ENCODE measurements around the gene DNPEP. TPM values are rescaled to one million over a fixed set of nuclear protein-coding genes. Genes with fewer than 3 reads are reported as not detected.

Gene DNPEP
- total and polyA plus RNA-seq, 8 donors = 21.0 to 89.4 (median 27.3) TPM

DNA sequence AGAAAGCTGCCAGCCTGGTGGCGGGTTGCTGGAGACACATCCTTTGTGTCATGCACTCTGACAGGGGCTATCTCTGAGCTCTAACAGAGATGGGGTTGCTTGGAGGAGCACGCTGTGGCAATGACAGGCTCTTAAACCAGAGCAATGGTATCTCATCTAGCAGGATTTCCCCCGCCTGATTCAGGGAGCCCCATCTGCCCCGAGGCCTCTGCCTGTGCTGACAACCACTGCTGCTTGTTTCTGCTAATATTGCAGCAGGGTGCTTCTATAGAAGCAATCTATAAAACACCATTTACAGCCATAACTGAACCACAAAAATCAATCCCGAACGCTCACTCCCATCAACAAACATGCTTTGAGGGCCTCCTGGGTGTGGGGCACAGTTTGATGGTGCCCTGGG, 12.8 kb upstream of the DNPEP start:
- no peak for DNase-seq
- Histone ChIP-seq H3K4me3 (no peak overlapping the region), H3K9me3 (no peaks in the 10 kb centered on the region), H3K27me3 (no peaks in the 10 kb centered on the region), H3K27ac (no peak overlapping the region), H3K36me3 (no peaks in the 10 kb centered on the region), H3K4me1 (peaks cover 5 to 12% (median 11%) of the 10 kb centered on the region in 3 donors)
- intact Hi-C loops (cut with DNase I) = no loop called here
- WGBS, 2 donors = 58 to 59% methylated on average over 6 of the region's 6 CpGs
- FAIRE-seq = no peak
- TF ChIP-seq, protein P1, sequence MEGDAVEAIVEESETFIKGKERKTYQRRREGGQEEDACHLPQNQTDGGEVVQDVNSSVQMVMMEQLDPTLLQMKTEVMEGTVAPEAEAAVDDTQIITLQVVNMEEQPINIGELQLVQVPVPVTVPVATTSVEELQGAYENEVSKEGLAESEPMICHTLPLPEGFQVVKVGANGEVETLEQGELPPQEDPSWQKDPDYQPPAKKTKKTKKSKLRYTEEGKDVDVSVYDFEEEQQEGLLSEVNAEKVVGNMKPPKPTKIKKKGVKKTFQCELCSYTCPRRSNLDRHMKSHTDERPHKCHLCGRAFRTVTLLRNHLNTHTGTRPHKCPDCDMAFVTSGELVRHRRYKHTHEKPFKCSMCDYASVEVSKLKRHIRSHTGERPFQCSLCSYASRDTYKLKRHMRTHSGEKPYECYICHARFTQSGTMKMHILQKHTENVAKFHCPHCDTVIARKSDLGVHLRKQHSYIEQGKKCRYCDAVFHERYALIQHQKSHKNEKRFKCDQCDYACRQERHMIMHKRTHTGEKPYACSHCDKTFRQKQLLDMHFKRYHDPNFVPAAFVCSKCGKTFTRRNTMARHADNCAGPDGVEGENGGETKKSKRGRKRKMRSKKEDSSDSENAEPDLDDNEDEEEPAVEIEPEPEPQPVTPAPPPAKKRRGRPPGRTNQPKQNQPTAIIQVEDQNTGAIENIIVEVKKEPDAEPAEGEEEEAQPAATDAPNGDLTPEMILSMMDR (IDR thresholded peaks at IDR 0.05) = no peak
- no peak for ATAC-seq

DNA sequence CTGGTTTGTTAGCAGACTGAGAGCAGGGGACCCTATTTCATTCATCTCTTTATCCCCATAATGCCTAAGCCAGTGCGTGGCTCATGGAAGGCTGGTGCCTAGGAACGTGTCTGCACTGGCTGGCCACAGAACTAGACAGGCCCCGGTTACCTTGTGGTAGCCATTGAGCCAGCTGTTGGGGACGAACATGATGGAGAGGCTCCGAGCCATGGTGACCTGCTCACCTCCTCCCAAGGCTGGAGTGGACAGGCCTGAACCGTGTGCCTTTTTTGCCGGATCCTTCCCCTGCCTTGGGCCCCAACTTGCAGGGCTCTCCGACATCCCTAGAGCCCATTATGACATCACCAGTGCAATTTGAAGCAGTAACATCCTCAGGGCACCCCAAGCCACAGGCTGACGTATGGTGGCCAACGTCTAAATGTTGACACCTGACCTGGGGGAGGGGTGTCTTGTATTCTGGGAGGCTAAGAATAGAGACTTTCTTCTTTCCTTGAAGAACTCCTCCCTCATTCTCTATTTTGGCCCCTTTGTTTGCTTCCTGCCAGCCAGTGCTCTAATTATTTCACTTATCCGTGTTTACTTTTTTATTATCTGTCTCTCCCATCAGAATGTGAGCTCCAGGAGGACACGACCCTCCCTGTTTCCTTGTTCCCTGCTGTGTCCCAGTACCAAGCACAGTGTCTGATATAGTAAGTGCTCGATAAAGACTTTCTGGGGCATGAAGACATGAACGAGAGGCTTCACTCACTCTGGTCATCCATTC, 12.2 kb upstream of the DNPEP start:
- intact Hi-C loops (cut with DNase I) = no loop called here
- peak overlapping the region in 1 of 4 donors; percentile 58 for H3K27ac ChIP-seq
- H3K4me3 ChIP-seq = no peak overlapping the region
- FAIRE-seq (no peak), DNase-seq (no peak), ATAC-seq (no peak)
- no peaks in the 10 kb centered on the region for H3K9me3 ChIP-seq
- WGBS, 2 donors = 71 to 79% methylated on average over 14 of the region's 14 CpGs
- no peaks in the 10 kb centered on the region for H3K36me3 ChIP-seq
- H3K4me1 ChIP-seq = peaks cover 5 to 12% (median 11%) of the 10 kb centered on the region in 3 donors
- TF ChIP-seq, protein P1 (IDR thresholded peaks at IDR 0.05) = no peak
- no peaks in the 10 kb centered on the region for H3K27me3 ChIP-seq

GRCh38 chr2:219398721-219399363, 11.1 kb upstream of the DNPEP start:
- TF ChIP-seq, protein P1 (IDR thresholded peaks at IDR 0.05) = no peak
- H3K27ac ChIP-seq = peak overlapping the region; percentile 18 to 58 (median 36)
- H3K9me3 ChIP-seq = no peaks in the 10 kb centered on the region
- H3K36me3 ChIP-seq = no peaks in the 10 kb centered on the region
- FAIRE-seq (no peak), ATAC-seq (peak; percentile 56 to 74 (median 70)), DNase-seq (peak in 2 of 6 donors; percentile 33 to 53)
- WGBS, 2 donors = 12 to 13% methylated on average over 5 of the region's 5 CpGs
- intact Hi-C loops (cut with DNase I) = no loop called here
- peaks cover 5 to 12% (median 11%) of the 10 kb centered on the region in 3 donors for H3K4me1 ChIP-seq
- peak overlapping the region in 1 of 4 donors; percentile 4 for H3K4me3 ChIP-seq
- H3K27me3 ChIP-seq = no peaks in the 10 kb centered on the region

DNA sequence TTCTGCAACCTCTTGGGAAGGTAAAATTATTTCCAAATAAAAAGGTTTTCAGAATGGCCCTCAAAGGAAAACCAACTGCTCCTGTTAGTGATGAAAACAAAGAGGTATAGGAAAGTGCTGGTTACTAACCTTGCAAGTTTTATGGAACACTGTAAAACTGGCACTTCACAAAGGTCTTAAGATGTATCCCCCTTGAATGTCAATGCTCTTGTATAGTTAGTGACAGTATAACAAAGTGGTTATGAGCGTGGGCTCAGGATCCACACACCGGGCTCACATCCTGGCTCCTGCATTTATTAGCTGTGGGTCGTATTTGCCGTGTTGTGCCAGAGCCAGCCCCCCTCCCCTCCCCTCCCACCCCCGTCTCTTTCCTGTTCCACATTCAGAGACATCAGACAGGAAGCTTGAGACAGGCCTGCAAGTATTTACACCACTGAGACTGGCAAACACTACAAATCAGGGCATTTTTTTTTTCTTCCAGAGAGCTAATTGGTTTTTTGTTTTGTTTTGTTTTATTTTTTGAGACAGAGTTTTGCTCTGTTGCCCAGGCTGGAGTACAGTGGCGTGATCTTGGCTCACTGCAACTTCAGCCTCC, 9.2 kb upstream of the DNPEP start:
- Histone ChIP-seq H3K27ac (no peak overlapping the region), H3K9me3 (no peaks in the 10 kb centered on the region), H3K4me3 (no peak overlapping the region), H3K4me1 (peaks cover 5 to 12% (median 11%) of the 10 kb centered on the region in 3 donors), H3K27me3 (no peaks in the 10 kb centered on the region), H3K36me3 (no peaks in the 10 kb centered on the region)
- no peak for DNase-seq
- ATAC-seq = no peak
- intact Hi-C loops (cut with DNase I) = no loop called here
- TF ChIP-seq, protein P1 (IDR thresholded peaks at IDR 0.05) = no peak
- WGBS, 2 donors = 79 to 85% methylated on average over 6 of the region's 6 CpGs
- FAIRE-seq = no peak

Data from pancreas (tissue), 10 donors.